HG03571 (cell line): ENCODE measurements around the gene PRKN.
"Not testable (repeated sequence)": the region's sequence is repeated elsewhere in the genome, so short reads cannot be mapped to it uniquely, and the experiment has no call there.

ENCODE experiments used
- ATAC-seq: cut with Tn5 transposase; IDR thresholded peaks from one replicate; pipeline ENCODE4 v1.9.1; 2021; ENCODE audit not compliant: unreplicated experiment

Gene PRKN

GRCh38 chr6:162679681-162680080 is 47.9 kb downstream of the PRKN start:
- ATAC-seq = no peak

- ATAC-seq = not testable (repeated sequence)
Measured at GRCh38 chr6:162678896-162679295, 48.7 kb downstream of the PRKN start.

DNA sequence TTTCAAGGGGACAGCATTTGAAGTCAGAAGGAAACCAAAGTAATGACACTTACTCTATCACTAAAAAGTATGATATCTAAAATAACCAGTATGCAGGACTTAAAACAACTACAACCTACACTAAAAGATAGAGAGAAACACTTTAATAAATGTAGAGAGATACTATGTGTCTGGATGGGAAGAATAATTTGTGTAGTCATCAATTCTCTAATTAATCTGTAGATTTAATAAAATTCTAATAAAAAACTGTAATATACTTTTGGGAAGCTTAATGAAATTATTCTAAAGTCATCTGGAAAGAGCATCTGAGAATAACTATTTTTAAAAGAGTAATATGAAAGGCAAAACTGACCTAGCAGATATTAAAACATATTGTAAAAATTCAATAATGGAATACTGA is 52.1 kb downstream of the PRKN start:
- no peak for ATAC-seq

DNA sequence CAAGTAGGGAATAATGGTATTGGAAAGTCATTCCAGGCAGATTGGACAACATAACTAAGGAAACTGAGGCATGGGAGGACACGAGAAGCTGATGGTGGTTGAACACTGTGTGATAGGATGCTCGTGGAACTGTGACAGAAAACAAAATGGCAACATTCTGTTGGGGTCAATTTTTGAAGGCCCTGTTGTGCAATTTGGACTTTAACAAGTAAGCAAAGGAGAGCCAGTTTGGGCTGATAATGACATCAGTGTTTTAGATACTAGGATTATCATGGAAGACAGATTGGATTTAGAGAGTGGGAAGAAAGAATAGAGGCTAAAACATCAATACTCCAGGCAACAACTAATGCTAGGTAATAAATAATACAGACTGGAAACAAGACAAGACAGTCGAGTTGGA is 53.1 kb downstream of the PRKN start:
- ATAC-seq = no peak

DNA sequence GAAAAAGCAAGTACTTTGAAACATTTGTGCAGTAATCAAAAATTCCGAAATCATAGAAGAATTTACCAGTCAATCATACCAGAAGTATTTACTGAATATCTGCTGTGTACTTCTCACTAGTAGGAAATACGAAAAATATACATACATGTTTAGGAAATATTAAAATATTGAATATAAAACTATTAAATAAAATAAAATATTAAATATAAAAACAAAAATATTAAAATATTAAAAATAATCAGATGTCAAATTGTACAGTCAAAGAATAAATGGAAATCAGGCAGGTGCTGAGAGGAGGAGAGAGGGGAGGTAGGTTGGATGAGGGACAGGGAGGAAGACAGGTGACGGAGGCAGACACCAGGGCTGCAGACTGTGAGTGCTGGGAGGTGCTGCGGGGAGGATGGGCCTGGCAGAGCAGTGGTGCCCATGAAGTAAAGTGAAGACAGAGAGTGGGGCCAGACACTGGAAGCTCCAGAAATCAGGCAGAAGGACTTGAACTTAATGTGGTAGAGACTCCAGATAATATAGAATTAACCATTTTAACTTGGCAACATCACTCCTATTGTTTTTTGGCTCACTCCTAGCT is 55.9 kb downstream of the PRKN start:
- no peak for ATAC-seq

DNA sequence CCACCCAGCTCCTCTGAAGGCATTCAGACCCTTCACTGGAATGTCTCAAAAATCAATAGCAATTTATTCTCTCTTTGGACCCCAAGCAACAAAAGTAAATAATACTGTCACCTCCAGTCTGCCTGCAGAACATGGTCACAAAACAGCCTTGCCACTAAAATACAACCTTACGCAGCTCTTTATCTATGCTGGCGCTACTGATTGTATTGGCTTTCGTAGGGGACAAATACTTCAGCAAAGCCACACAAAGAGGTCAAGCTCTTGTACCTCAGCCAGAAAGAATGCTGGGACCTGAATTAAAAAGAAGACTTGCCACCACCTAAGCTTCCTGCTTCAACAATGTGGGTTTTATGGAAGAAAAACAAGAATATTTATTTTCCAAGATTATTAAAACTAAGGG is 57.2 kb downstream of the PRKN start:
- no peak for ATAC-seq

- no peak for ATAC-seq
Measured at GRCh38 chr6:162666246-162666645, 61.3 kb downstream of the PRKN start.

- ATAC-seq = no peak
Measured at GRCh38 chr6:162653808-162654207, 73.8 kb downstream of the PRKN start.

GRCh38 chr6:162651505-162651904 is 76.1 kb downstream of the PRKN start:
- ATAC-seq = no peak

GRCh38 chr6:162649271-162649670 is 78.3 kb downstream of the PRKN start:
- no peak for ATAC-seq

DNA sequence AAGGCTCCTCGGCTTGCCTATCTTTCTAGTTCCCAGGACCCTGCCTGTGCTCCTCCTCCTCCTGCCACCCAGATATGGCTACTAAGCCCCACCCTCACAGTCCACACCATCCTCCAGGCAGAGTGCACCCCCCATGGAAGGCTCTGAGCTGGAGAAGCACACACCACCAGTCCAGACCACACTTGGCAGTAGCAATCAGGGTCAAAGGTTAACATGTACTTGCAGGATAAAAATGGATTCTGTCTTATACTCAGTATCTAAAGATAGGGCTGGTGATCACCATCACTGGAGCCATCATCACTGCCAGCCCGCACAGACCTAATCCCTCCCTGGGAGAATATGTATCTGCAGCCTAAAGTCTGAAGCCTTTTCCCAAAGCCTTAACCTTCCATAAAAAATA is 83.4 kb downstream of the PRKN start:
- no peak for ATAC-seq

DNA sequence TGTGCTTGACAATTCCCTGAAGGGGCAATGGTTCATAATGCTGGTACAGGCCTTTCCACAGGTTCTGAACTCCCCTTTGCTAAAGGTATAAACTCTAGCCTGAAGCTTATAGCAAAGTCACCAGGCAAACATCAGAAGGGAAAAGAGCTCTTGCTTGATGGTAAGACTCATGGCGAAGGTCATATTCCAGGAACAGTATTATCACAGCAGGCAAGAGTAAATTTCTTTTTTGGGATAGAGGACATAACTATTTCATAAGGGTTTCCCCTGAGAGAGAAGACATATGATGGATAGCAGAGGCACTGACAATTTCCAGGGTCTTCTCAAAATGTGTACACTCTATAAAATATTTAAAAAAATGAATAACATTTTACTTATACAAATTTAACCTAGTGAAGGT is 86.8 kb downstream of the PRKN start:
- ATAC-seq = no peak

DNA sequence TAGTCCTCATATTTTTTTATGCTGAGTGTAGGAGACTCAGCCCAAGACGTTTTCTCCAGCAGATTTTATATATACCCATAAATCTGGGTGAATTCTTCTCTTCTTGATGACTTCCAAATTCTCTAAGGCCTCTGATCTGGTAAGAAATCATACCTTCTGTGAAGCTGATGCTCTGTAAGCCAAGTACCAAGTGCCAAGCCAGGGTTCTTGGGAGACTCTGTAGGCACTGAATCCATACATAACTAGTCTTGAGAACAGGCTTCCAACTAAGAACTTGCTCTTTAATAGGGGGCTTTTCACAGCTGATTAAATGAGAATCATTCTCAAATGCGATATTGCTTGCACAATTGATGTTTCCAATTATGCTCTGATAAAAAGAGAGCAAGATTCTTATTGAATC is 87.6 kb downstream of the PRKN start:
- ATAC-seq = no peak

DNA sequence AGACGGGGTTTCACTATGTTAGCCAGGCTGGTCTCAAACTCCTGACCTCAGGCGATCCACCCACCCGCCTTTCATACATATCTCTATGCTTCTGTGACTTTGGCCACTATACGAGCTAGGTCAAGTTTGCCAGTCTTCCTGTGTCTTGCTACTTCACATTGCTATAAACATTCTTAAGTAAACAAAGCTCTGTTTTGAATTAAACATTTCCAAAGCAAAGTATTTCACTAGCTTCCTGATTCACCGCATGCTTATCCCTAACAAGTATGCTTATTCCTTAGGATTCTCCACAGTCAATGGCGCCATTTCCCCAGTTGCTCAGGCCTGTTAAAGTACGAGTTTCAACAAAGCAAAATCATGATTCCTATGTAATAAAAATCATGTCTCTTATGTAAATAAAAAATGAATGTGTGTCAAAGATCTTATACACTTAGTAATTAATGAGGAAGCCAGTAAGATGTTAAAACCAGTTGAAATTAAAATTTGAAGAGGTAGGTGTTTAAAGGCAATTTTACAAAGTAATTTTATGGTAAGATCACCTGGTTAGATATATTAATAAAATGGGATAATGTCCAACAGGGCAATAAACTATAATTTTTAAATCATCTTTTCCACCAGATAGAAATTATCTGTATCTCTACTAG is 88.5 kb downstream of the PRKN start:
- ATAC-seq = no peak

GRCh38 chr6:162637317-162637716 is 90.2 kb downstream of the PRKN start:
- ATAC-seq = no peak

DNA sequence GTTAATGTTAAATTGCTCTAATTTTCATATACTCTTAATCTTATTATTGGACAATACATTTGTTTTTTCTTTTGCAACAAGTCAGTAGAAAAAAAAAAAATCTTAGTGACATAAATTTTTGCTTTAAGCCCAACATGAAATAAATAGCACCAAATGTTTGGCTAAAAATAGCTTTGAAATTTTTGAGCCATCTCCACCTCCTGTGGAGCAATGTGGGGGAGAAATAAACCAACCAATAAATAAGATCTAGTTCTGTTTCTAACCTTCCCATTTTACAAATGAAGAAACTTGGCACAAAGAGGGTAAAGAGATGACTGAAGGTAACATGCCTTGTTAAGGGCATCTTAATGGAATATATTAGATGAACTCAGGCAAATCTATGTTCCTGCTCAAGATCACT is 91.4 kb downstream of the PRKN start:
- no peak for ATAC-seq

DNA sequence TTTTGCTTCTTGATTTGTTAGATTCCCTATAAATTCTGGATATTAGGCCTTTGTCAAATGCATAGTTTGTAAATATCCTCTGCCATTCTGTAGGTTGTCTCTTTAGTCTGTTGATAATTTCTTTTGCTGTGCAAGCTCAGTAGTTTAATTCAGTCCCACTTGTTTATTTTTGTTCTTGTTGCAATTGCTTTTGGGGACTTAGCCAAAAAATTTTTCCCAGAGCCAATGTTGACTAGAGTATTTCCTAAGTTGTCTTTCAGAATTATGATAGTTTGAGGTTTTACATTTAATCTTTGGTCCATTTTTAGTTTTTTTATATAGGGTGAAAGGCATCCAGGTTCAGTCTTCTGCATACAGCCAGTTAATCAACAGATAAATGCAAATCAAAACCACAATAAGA is 96.0 kb downstream of the PRKN start:
- ATAC-seq = no peak

DNA sequence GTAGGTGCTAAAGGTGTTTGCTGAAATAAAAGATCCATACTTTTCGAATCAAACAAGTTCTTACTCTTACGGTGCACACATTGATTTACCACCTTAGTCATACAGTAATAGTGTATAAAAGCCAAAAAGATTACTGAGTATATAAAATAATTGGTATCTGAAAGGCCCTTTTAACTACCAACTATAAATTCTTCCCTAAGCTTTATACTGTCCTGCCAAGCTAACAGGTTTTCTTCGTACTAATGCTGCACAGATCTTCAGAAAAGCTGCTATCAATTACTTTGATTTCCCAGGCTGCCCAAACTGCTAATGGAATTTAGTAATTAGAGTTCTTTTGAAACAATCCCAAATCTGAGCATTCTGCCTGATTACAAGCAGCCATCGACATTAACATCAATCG is 97.5 kb downstream of the PRKN start:
- no peak for ATAC-seq

- no peak for ATAC-seq
Measured at GRCh38 chr6:162627825-162628224, 99.7 kb downstream of the PRKN start.

GRCh38 chr6:162627362-162627761 is 100.2 kb downstream of the PRKN start:
- ATAC-seq = no peak

DNA sequence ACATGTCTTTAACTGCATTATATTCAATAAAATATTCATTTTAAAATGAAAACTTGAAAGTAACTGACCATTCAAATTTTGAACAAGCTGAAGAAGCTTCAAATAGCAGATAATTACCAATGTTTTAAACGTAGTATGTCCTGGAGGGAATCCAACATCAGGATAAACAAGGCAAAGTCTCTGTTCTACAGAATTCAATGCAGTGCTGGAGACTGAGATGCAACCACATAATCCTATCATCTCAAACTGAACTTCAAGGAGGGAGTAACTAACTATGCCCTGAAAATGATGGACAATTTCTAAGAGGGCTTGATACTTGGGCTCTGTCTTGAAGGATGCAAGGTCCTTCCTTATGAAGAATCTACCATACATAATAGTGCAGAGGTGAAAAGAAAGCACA is 100.7 kb downstream of the PRKN start:
- ATAC-seq = no peak

DNA sequence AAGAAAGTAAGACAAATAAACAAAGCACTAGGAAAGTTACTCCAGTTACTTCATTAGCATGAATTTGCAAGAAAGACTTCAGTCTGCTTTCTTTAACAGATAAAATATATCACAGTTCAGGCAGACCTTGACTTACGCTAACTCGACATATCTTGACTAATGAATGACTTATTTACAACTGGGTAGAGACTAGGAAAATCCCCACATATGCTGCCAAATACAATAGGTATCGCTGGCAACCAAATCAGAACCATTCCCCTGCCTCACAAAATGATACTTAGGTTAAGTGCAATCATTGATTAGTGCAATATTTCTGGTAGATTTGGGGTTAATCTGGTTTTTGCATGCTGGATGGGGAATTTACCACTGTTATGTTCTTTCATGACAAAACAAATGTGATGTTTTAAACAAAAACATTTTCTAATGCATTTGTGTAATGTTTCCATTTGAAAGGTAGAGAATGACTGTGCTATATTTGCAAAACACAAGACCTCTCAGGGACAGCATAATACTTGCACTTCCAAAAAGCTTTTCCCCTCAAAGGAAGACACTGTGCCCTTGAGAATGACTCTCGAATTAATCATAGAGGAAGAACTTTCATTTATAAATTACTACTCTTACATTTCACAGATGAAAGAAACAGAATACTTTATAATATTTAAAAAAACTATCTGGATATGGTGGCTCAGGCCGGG is 101.6 kb downstream of the PRKN start:
- no peak for ATAC-seq

- ATAC-seq = no peak
Measured at GRCh38 chr6:162622572-162622971, 105.0 kb downstream of the PRKN start.
